ENCODE data around the gene SPACA6.

The SPACA6 gene

GRCh38 chr19:51688671-51689571, 4.2 kb upstream of the SPACA6 start:
- no peak for DNase-seq (ENCODE audit: low read depth)

GRCh38 chr19:51689751-51690453, 3.2 kb upstream of the SPACA6 start:
- DNase-seq (ENCODE audit: low read depth) = no peak

- DNase-seq (ENCODE audit: low read depth) = no peak
Measured at GRCh38 chr19:51690454-51691073, 2.6 kb upstream of the SPACA6 start.

- DNase-seq (ENCODE audit: low read depth) = no peak
Measured at GRCh38 chr19:51691074-51691583, 2.0 kb upstream of the SPACA6 start.

GRCh38 chr19:51691584-51692428, 1.3 kb upstream of the SPACA6 start:
- no peak for DNase-seq (ENCODE audit: low read depth)

- DNase-seq (ENCODE audit: low read depth) = no peak
Measured at GRCh38 chr19:51692468-51692867, 662 bp upstream of the SPACA6 start.

- DNase-seq (ENCODE audit: low read depth) = no peak
Measured at GRCh38 chr19:51693819-51694218, 689 bp downstream of the SPACA6 start.

- no peak for DNase-seq (ENCODE audit: low read depth)
Measured at GRCh38 chr19:51694318-51695085, 1.4 kb downstream of the SPACA6 start.

GRCh38 chr19:51695088-51695487, 2.0 kb downstream of the SPACA6 start:
- DNase-seq (ENCODE audit: low read depth) = no peak

GRCh38 chr19:51695702-51696315, 2.7 kb downstream of the SPACA6 start:
- DNase-seq (ENCODE audit: low read depth) = no peak

- DNase-seq (ENCODE audit: low read depth) = no peak
Measured at GRCh38 chr19:51696606-51697005, 3.5 kb downstream of the SPACA6 start.

- DNase-seq (ENCODE audit: low read depth) = no peak
Measured at GRCh38 chr19:51697169-51697776, 4.1 kb downstream of the SPACA6 start.

- no peak for DNase-seq (ENCODE audit: low read depth)
Measured at GRCh38 chr19:51698296-51698695, 5.2 kb downstream of the SPACA6 start.

- no peak for DNase-seq (ENCODE audit: low read depth)
Measured at GRCh38 chr19:51699170-51699569, 6.0 kb downstream of the SPACA6 start.

GRCh38 chr19:51701468-51702100, 8.5 kb downstream of the SPACA6 start:
- no peak for DNase-seq (ENCODE audit: low read depth)

- no peak for DNase-seq (ENCODE audit: low read depth)
Measured at GRCh38 chr19:51702103-51702824, 9.1 kb downstream of the SPACA6 start.

GRCh38 chr19:51702825-51703574, 9.9 kb downstream of the SPACA6 start:
- no peak for DNase-seq (ENCODE audit: low read depth)

All from activated gamma-delta T cell treated with anti-CD3 and anti-CD28 coated beads, Interleukin-2, amount 50 U/mL, for 16 hours (primary cell).